ENCODE data around the gene TXNDC15.

The TXNDC15 gene

DNA sequence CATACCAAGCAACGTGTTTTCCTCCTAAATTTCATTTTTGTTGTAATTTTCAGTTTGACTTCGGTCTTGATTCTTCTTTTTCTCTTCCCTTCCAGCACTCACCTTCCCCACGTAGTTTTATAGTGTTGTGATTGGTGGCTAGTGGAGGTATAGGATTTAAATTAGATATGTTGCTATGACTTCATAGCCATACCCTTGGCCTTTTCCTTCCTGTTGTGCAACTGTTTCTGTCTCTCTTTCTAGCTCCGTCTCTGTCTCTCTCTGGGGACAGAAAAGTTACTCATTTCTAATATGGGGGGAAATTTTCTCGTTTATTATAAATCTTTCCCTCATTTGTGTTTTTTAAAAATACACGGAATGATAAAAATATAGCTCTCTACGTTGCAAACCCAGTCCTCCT is 49.0 kb upstream of the TXNDC15 start:
- no peak for ATAC-seq
- TF ChIP-seq GLIS3 (CRISPR knock-in tag; IDR thresholded peaks at IDR 0.05) (no peak), ZFP30 (CRISPR knock-in tag; IDR thresholded peaks at IDR 0.05) (no peak), ZNF565 (CRISPR knock-in tag; conservative IDR thresholded peaks at IDR 0.05; ENCODE audit: low read depth) (no peak), ZFP3 (CRISPR knock-in tag; IDR thresholded peaks at IDR 0.05) (no peak), OSR1 (CRISPR knock-in tag; IDR thresholded peaks at IDR 0.05) (no peak), TCF4 (CRISPR knock-in tag; IDR thresholded peaks at IDR 0.05; ENCODE audit: borderline replicate concordance) (no peak), ZNF70 (CRISPR knock-in tag; IDR thresholded peaks at IDR 0.05) (no peak), BACH2 (CRISPR knock-in tag; IDR thresholded peaks at IDR 0.05; ENCODE audit: borderline replicate concordance) (no peak), ESRRG (CRISPR knock-in tag; IDR thresholded peaks at IDR 0.05) (no peak), SNAI2 (CRISPR knock-in tag; IDR thresholded peaks at IDR 0.05) (no peak), ZC3H10 (CRISPR knock-in tag; IDR thresholded peaks at IDR 0.05) (no peak), CSDC2 (CRISPR knock-in tag; IDR thresholded peaks at IDR 0.05) (no peak)
- TF ChIP-seq, protein P1, sequence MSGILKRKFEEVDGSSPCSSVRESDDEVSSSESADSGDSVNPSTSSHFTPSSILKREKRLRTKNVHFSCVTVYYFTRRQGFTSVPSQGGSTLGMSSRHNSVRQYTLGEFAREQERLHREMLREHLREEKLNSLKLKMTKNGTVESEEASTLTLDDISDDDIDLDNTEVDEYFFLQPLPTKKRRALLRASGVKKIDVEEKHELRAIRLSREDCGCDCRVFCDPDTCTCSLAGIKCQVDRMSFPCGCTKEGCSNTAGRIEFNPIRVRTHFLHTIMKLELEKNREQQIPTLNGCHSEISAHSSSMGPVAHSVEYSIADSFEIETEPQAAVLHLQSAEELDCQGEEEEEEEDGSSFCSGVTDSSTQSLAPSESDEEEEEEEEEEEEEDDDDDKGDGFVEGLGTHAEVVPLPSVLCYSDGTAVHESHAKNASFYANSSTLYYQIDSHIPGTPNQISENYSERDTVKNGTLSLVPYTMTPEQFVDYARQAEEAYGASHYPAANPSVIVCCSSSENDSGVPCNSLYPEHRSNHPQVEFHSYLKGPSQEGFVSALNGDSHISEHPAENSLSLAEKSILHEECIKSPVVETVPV (CRISPR knock-in tag; IDR thresholded peaks at IDR 0.05) = no peak
- TF ChIP-seq, protein P2, sequence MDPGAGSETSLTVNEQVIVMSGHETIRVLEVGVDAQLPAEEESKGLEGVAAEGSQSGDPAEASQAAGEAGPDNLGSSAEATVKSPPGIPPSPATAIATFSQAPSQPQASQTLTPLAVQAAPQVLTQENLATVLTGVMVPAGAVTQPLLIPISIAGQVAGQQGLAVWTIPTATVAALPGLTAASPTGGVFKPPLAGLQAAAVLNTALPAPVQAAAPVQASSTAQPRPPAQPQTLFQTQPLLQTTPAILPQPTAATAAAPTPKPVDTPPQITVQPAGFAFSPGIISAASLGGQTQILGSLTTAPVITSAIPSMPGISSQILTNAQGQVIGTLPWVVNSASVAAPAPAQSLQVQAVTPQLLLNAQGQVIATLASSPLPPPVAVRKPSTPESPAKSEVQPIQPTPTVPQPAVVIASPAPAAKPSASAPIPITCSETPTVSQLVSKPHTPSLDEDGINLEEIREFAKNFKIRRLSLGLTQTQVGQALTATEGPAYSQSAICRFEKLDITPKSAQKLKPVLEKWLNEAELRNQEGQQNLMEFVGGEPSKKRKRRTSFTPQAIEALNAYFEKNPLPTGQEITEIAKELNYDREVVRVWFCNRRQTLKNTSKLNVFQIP (CRISPR knock-in tag; IDR thresholded peaks at IDR 0.05; ENCODE audit: borderline replicate concordance, low read depth) = no peak
- TF ChIP-seq, protein P3, sequence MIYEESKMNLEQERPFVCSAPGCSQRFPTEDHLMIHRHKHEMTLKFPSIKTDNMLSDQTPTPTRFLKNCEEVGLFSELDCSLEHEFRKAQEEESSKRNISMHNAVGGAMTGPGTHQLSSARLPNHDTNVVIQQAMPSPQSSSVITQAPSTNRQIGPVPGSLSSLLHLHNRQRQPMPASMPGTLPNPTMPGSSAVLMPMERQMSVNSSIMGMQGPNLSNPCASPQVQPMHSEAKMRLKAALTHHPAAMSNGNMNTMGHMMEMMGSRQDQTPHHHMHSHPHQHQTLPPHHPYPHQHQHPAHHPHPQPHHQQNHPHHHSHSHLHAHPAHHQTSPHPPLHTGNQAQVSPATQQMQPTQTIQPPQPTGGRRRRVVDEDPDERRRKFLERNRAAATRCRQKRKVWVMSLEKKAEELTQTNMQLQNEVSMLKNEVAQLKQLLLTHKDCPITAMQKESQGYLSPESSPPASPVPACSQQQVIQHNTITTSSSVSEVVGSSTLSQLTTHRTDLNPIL (CRISPR knock-in tag; IDR thresholded peaks at IDR 0.05; ENCODE audit: low read depth) = no peak

DNA sequence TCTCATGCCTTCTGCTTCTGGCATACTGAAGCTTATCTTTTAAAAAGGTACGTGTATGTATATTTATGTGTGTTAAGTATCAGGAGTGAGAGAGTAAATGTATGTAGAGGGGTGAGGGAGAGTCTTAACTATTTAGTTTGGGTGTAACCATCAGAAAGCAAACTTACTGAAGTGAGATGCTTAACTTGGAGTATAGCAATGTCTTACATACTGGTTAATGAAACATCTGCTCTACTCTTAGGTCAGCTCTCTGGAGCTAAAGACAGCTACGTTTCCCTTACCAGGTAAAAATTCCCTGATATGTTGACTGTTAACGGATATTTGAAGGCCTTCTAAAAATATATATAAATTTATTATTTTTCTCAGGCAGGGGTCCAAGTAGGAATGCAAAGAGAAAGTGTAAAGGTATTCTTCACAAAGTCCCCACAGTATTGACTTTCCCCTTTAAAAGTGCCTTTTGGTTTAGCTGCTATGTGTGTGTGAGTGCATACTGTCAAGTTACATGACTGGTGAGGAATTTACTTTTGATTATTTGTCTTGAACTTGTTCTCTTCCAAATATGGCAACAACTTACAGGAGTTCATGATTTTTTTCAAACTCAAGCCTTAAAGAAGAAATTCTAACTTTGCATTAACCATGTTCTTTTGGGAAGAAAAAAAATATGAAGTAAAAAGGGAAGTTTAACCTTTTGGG is 40.7 kb upstream of the TXNDC15 start:
- TF ChIP-seq, protein P3 (CRISPR knock-in tag; IDR thresholded peaks at IDR 0.05; ENCODE audit: low read depth) = no peak
- no peak for TF ChIP-seq CSDC2 (CRISPR knock-in tag; IDR thresholded peaks at IDR 0.05)
- TF ChIP-seq, protein P1 (CRISPR knock-in tag; IDR thresholded peaks at IDR 0.05) = no peak
- TF ChIP-seq RARB (CRISPR knock-in tag; IDR thresholded peaks at IDR 0.05) = no peak
- no peak for TF ChIP-seq ISL1 (CRISPR knock-in tag; IDR thresholded peaks at IDR 0.05)
- TF ChIP-seq, protein P4, sequence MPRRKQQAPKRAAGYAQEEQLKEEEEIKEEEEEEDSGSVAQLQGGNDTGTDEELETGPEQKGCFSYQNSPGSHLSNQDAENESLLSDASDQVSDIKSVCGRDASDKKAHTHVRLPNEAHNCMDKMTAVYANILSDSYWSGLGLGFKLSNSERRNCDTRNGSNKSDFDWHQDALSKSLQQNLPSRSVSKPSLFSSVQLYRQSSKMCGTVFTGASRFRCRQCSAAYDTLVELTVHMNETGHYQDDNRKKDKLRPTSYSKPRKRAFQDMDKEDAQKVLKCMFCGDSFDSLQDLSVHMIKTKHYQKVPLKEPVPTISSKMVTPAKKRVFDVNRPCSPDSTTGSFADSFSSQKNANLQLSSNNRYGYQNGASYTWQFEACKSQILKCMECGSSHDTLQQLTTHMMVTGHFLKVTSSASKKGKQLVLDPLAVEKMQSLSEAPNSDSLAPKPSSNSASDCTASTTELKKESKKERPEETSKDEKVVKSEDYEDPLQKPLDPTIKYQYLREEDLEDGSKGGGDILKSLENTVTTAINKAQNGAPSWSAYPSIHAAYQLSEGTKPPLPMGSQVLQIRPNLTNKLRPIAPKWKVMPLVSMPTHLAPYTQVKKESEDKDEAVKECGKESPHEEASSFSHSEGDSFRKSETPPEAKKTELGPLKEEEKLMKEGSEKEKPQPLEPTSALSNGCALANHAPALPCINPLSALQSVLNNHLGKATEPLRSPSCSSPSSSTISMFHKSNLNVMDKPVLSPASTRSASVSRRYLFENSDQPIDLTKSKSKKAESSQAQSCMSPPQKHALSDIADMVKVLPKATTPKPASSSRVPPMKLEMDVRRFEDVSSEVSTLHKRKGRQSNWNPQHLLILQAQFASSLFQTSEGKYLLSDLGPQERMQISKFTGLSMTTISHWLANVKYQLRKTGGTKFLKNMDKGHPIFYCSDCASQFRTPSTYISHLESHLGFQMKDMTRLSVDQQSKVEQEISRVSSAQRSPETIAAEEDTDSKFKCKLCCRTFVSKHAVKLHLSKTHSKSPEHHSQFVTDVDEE (CRISPR knock-in tag; IDR thresholded peaks at IDR 0.05) = no peak
- no peak for TF ChIP-seq ZC3H10 (CRISPR knock-in tag; IDR thresholded peaks at IDR 0.05)
- no peak for ATAC-seq

DNA sequence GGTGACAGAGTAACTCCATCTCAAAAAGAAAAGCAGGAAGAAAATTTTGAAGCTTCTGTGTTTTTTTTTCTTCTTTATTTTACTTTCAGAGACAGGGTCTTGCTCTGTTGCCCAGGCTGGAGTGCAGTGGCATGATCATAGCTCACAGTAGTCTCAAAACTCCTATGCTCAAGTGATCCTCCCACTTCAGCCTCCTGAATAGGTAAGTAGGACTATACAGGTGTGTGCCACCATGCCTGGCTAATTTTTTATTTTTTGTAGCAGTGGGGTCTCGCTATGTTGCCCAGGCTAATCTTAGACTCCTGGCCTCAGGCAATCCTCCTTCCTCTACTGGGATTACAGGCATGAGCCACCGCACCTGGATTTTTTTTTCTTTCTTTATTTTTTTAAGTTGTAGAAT is 38.5 kb upstream of the TXNDC15 start:
- no peak for ATAC-seq
- TF ChIP-seq ZC3H10 (CRISPR knock-in tag; IDR thresholded peaks at IDR 0.05) (no peak), ZNF70 (CRISPR knock-in tag; IDR thresholded peaks at IDR 0.05) (no peak), CSDC2 (CRISPR knock-in tag; IDR thresholded peaks at IDR 0.05) (no peak)
- TF ChIP-seq, protein P3 (CRISPR knock-in tag; IDR thresholded peaks at IDR 0.05; ENCODE audit: low read depth) = no peak
- TF ChIP-seq, protein P5, sequence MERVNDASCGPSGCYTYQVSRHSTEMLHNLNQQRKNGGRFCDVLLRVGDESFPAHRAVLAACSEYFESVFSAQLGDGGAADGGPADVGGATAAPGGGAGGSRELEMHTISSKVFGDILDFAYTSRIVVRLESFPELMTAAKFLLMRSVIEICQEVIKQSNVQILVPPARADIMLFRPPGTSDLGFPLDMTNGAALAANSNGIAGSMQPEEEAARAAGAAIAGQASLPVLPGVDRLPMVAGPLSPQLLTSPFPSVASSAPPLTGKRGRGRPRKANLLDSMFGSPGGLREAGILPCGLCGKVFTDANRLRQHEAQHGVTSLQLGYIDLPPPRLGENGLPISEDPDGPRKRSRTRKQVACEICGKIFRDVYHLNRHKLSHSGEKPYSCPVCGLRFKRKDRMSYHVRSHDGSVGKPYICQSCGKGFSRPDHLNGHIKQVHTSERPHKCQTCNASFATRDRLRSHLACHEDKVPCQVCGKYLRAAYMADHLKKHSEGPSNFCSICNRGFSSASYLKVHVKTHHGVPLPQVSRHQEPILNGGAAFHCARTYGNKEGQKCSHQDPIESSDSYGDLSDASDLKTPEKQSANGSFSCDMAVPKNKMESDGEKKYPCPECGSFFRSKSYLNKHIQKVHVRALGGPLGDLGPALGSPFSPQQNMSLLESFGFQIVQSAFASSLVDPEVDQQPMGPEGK (CRISPR knock-in tag; IDR thresholded peaks at IDR 0.05; ENCODE audit: borderline replicate concordance) = no peak
